NCI-H1417 (cell line): Measurements from ENCODE around the gene PXMP4.

Experiments used
- DNase-seq, 3 experiments: peaks; one replicate each; lab custom pipeline; 2025; lab: John Stamatoyannopoulos, UW

Gene PXMP4

DNA sequence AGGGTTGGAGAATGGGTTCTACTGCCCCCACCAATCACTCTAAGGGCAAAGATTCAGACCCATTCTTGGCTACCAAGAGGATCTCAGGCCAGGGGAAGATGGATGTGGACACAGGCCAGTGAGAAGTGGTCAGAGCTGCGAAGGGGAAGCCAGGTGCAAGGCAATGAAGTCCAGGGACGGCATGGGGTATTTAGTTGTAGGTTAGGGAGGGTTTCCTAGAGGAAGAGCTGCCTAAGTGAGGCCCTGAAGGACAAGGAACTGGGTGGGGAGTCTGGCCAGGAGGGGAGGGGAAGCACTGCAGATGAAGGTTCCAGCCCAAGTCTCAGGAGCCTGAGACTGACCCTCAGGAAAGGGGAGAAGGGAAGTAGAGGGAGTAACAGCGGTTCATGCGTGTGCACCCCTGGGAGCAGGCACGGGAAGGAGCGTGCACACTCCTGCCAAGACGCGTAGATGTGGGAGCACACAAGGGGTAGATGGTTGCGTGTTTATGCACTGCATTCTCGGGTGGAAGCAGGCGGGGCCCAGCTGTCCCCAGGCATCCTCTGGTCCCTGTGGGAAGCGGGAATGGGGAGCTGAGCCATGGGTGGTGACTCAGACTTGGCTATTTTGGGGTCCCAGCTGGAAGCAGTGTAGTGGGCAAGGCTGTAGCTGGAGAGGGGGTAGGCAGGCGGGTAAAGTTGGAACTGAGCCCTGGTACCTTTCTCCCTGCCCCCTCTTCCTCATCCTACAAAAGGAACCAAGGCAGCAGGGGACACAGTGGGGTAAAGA, 50.1 kb downstream of the PXMP4 start:
- DNase-seq, result no peak

GRCh38 chr20:33669224-33669623, 50.9 kb downstream of the PXMP4 start:
- DNase-seq, result no peak

DNA sequence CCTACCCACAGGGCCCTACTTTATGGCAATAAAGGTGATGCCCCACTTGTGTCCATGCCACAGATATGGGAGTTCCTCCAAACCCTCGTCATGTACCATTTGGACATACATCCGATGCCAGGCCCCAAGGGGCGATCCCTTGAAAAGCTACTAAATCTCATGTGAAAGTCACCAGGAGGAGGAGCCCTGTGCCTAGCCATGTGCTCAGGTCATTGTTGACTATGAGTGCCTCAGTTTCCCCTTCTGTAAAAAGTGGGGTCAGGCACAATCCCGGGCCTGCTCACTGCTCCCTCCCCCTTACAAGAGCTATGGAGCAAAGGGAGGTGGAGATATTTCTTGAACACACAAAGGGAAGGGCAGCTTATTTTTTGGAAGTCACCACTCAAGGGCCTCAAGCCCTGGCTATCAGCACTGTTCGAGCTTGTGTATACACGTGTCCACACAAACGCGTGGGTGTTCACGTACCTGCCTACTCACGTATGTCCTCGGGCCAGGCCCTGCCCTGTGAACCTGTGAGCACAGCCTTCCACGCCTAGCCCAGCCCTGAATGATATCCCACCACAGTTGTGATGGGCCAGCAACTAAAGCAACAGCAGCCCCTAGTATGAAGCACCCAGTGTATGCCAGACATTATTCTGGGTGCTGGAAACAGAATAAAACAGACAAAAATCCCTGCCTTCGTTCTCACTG, 51.5 kb downstream of the PXMP4 start:
- DNase-seq, result no peak

GRCh38 chr20:33667676-33668465, 52.2 kb downstream of the PXMP4 start:
- DNase-seq, result peak; percentile 77 to 89 (median 83)

DNA sequence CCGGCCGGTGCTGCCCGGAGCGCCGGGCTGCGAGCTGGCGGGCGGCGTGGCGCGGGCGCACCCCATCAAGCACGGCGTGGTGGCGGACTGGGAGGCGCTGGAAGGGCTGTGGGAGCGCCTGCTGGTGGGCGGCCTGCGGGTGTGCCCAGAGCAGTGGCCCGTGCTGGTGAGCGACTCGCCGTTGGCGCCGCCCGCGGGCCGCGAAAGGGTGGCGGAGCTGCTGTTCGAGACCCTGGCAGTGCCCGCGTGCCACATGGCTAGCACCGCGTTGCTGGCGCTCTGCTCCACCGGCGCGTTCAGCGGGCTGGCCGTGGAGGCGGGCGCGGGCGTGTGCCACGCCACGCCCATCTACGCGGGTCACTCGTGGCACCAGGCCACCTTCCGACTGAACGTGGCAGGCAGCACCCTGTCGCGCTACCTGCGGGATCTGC, 52.9 kb downstream of the PXMP4 start:
- peak; percentile 60 to 88 (median 85) for DNase-seq

GRCh38 chr20:33666293-33667244, 53.5 kb downstream of the PXMP4 start, which contains the start of gene ACTL10:
Gene ACTL10 (plus strand): TSS chr20:33666943. CDS start chr20:33667498, 555 bp downstream.
- DNase-seq, result peak; percentile 94 to 98 (median 98)

DNA sequence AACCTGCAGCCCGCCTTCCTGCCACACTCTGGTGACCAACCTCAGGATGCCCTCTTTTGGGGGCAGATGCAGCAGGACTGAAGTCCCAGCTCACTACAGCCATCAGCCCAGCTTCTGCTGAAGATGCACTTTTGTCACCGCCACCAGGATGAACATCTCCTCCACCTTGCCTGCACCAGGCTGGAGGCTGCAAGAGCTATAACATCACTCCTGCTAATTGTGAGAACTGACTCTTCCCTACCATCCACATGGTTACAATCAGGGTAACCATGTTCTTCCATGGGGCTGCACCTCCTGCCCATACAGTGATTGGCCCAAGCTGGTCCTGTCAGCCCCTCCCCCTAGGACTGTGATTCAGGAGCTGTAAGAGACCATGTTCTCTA, 55.4 kb downstream of the PXMP4 start:
- peak in 1 of 3 experiments; percentile 33 for DNase-seq

DNA sequence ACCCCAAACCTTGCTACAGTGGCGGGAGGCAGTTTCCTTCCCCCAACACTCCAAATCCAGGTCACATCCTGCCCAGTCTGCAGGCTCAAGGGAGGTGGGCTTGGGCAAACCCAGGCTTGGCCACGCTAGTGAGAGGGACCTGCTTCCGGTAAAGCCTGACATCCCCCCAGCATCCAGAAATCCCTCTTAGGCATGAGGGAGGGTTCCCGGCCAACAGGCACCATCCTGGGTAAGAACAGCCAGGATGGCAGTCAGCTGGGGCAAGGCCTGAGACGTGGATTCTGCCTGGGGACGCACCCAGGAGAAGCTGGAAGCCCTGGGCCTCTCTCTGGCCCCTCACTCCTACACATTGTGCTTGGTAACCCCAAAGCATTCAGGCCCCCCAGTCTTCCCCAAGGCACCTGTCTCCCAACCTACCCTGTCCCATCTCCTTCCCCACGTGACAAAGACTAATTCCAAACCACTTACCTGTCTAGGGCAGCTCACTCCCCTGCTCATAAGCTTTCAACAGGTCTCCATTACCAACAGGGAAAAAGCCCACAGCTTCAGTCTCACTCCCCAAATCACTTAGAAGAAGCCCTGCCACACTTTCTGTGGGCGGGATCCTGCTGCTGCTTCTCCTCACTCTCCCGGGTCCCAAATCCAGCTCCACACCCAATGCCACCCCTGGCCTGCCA, 55.9 kb downstream of the PXMP4 start:
- peak in 1 of 3 experiments; percentile 51 for DNase-seq

DNA sequence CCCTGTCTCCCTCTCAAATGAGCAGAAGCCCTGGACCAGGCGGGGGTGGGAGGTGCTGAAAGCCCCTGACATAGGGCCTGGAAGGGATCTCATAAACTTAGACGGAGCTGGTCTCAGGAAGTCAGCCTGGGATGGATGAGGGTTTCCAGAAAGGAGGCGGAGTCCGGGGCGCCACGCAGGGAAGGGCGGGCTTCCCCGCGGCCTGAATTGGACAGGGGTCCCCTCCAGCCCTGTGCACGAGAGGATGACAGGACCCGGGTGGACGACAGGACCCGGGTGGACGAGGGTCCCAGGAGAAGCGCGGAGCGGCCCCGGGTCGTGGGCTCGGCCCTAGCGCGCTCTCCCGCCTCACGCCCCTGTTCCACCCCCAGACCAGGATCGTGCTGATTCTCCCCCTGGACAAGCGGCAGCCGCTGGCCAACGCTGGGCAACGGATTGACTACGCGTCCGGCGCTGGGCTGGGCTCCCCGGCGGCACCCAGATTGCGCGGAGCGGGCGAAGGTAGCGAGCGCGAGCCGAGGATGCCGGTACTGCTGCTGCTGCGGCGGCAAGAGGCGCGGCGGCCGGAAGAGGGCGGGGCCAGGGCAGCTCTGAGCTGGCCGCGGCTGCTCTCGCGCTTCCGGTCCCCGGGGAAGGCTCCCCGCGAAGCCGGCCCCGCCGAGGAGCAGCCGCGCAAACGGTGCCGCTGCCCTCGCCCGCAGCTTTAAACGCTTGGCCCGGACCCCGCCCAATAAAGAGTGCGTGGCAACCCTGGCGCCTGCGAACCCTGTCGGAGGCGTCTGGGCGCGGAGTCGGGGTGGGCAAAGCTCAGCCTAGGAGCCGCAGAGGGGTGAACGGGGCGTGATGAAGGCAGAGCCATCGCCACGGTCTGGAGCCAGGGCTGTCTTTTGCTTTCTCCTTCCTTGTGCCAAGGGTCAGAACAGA, 56.7 kb downstream of the PXMP4 start:
- DNase-seq, result peak; percentile 73 to 89 (median 89)

GRCh38 chr20:33662172-33662571, 57.9 kb downstream of the PXMP4 start, which contains the start of gene C20orf144:
Gene C20orf144 (plus strand): TSS chr20:33662327. CDS start chr20:33662346, 19 bp downstream.
- no peak for DNase-seq

DNA sequence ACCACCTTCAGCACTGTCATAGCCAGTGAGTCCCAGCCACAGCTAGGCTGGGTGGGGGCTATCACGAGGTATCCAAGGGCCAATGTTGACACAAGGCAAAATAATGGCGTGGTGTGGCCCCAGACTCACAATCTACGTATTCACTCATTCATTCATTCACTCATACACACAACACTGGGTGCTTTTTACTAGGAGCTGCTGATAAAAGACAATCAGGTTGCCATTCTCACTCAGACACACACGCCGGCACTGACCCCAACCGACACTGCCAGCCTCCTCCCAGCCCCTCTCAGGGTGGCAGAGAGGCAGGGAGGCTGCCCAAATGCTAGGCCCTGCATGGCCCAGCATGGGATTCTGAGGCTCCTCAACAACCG, 59.4 kb downstream of the PXMP4 start:
- DNase-seq, result no peak

DNA sequence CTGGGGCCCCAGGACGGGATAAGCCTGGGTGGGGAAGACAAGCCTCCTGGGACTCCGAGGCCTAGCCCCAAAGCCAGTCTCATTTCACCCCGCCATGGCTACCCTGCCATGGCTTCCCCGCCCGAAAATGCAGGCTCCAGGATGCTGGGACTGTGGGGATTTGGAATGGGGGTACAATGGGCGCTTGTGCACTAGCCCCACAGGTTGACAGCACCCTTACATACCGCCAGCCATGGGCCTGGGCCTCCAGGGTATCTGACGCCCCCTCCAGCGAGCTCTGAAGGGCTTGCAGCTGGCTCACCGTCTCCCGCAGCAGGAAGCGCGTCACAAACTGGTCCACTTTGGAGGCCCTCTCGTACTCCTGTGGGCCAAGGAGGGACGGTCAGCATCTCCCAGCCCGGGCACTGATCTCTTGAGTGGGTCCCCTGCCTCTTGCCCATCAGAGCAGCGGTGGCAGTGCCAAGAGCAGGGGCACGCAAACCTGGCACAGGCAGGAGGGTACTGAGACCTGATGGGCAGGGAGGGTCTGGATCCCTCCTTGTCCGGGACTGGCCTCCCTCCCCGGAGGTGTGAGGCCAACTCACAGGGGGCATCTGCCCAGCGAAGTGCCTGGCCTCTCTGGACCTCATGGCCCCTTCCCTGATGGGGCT, 60.0 kb downstream of the PXMP4 start:
- DNase-seq, result no peak

GRCh38 chr20:33659341-33660034, 60.6 kb downstream of the PXMP4 start:
- no peak for DNase-seq

- no peak for DNase-seq
These were observed 61.2 kb downstream of the PXMP4 start for GRCh38 chr20:33658929-33659328.

GRCh38 chr20:33658510-33658909, 61.6 kb downstream of the PXMP4 start:
- no peak for DNase-seq

GRCh38 chr20:33657704-33658095, 62.4 kb downstream of the PXMP4 start:
- no peak for DNase-seq

DNA sequence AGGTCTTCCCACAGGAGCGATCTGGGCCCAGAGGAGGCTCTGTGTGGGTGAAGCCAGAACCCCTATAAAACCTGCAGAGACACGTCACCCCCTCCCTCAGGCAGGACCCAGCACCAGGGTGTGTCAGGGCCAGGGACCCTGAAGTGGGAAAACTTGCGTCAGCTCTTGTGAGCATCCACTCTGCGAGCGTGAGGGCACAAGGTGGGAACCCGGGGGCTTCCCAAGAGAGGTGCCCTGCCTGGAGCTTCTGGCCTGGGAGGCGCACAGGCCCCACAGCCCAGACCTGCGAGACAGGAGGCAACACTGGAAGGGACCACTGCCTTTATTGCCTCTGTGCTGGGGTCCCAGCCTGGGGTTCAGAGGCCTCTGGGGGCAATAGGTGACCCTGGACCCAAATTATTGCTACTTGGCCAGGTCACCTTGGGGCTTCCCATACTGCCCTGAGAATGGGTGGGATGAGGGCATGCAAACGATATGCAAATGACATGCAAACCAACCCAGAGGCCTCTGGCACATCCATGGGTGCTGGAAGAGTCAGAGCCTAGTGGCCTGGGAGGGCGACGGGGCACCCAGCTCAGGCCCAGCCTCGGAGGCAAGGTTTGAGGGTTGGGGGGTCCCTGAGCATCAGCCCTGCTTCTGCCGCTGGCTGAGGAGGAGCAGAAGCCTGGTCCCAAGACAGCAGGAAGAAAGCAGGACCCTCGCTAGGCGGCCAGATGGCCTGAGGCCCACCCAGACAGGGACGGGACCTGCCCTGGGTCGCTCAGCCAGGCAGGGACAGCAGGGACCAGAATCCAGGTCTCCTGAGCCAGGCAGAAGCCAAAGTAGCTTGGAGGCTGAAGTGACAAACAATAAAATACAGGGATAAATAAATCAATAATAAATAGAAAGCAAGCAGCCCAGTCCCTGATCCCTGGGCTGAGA, 63.1 kb downstream of the PXMP4 start:
- no peak for DNase-seq
